Measurements from ENCODE around the gene FERD3L.
"Not testable (repeated sequence)": the region's sequence is repeated elsewhere in the genome, so short reads cannot be mapped to it uniquely, and the experiment has no call there.

Gene FERD3L, protein sequence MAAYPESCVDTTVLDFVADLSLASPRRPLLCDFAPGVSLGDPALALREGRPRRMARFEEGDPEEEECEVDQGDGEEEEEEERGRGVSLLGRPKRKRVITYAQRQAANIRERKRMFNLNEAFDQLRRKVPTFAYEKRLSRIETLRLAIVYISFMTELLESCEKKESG

DNA sequence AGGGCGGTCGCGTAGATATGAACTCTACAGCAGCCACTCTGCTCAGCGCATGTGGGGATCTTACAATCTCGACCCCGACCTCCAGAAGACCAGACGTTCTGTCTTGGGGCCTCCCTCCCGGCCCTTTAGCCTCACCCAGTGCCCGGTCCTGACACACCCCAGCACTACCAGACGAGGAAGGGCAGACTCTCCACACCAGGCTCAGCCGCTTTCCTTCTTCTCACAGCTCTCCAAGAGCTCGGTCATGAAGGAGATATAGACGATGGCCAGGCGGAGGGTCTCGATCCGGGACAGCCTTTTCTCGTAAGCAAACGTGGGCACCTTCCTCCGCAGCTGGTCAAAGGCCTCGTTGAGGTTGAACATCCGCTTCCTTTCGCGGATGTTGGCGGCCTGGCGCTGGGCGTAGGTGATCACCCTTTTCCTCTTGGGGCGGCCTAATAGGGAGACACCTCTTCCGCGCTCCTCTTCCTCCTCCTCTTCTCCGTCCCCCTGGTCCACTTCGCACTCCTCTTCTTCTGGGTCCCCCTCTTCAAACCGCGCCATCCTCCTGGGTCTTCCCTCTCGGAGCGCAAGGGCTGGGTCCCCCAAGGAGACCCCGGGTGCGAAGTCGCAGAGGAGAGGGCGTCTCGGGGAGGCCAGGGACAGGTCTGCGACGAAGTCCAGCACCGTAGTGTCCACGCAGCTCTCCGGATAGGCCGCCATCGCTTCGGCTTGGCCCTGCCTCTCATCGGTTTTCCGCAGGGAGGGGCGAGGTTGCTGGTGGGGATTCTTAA lies at the start of gene FERD3L:
Gene FERD3L (minus strand): TSS at position 761 of the 773 bp plus-strand sequence. CDS start 59 bp downstream, at position 702.
- DNase-seq (ENCODE audit: low spot score): no peak

DNA sequence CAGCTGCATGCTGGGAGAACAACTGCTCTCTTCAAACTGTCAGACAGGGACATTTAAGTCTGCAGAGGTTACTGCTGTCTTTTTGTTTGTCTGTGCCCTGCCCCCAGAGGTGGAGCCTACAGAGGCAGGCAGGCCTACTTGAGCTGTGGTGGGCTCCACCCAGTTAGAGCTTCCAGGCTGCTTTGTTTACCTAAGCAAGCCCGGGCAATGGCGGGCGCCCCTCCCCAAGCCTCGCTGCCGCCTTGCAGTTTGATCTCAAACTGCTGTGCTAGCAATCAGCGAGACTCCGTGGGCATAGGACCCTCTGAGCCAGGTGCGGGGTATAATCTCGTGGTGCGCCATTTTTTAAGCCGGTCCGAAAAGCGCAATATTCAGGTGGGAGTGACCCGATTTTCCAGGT lies 49.2 kb upstream of the FERD3L start:
- DNase-seq (ENCODE audit: low spot score): not testable (repeated sequence)

DNA sequence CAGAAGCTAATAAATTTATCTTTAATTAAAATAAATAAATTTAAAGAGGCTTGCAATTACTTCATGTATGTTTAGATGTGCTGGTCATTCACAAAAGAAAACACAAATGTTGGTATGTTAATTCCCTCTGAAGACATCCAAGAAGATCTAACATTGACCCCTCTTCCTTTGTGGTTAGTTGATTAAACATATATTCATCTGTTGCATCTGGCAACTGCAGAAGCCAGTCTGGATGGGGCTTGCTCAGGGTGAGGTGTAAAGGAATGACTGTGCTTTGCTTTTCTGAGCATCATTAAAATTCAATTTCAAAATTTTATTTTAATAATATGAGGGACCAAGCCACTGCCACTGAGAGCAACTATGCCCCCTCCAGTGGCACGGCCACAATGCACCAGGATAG lies 36.4 kb upstream of the FERD3L start:
- DNase-seq (ENCODE audit: low spot score): no peak

DNA sequence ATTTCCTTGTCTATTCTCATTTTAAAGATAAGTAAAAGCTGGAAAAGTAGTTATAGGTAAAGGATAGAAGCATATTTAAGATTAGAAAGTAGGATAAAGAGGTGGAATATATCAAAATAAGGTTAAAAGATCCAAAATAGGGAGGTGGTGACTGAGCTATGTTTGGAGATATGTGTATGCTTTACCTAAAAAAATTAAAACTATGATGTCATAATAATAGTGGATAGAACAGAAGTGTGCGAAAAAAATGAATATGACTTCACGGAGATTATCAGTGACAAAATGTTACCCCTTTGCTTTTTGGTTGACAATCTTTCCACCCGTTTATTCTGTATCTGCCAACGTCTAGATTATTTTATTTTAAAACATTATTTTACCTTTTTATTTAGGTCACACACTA lies 33.4 kb upstream of the FERD3L start:
- no peak for DNase-seq (ENCODE audit: low spot score)

DNA sequence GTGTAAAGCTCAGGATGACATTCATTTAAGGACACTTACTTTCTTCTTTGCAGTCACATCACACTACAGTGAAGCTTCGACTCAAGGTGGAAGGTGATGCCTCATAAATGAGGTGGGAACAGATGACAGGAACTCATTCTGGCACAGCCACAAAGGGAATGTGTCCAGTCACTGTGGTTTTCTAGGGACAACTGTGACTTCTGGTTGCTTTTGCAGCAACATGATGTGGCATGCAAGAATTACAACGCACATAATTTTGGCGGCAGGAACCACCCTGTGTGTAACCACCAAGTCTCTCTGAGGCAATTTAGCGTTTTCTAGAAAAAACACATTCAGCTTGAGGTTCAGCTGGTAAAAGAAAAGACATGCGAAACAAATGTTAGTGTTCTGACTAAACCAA lies 32.0 kb upstream of the FERD3L start:
- DNase-seq (ENCODE audit: low spot score): no peak

DNA sequence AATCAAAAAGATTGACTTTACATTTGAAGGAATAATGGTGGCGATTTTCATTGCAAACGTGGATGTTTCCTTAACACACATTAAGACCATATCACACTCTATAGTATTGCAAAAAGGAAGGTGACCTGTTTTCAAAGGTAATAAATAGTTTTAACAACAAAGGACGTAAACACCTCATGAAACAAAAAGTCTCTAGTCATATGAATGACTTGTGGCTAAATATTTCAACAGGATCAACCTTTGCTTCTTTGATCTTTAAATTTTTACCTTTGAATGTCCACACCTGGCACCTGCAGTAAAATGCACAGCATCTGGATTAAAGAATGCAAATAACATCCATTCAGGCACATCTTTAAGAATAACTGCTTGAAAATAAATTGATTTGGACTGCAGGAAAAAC lies 30.0 kb upstream of the FERD3L start:
- no peak for DNase-seq (ENCODE audit: low spot score)

DNA sequence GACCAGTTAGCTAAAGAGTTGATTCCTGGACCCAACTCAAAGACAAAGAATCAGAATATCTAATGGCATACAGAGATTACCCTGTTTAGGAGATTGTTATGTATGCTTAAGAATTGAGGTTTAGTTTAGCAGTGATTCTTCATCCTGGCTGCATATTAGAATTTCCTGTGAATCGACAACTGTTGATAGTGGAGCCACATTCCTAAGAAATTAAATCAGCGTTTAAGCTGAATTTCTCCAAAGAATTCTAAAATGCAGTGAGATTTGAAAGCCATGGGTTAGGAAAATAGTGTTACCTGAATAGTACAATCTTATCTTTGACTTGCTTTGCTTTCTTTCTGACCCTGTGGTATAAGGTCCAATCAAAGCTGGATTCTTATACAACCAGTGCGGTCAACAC lies 16.4 kb upstream of the FERD3L start:
- no peak for DNase-seq (ENCODE audit: low spot score)

DNA sequence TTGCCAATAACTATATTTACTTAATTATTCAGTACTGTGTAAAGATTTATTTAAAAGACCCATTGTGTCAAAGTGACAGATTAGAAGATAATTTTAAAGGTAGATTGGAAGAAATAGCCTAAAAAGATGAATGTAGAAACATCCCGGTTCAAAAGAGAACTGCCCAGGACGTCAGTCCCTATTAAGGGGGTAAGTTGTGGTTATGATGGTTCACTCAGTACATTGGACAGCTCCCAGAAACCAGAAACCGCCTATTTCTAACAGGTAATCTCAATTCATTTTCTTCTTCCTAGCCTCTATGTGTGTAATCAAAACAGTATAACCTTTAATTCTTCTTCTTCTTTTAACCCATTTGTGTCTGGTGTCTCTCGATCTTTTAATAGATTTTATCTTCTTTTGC lies 1.5 kb upstream of the FERD3L start:
- peak; percentile 33 for DNase-seq (ENCODE audit: low spot score)

DNA sequence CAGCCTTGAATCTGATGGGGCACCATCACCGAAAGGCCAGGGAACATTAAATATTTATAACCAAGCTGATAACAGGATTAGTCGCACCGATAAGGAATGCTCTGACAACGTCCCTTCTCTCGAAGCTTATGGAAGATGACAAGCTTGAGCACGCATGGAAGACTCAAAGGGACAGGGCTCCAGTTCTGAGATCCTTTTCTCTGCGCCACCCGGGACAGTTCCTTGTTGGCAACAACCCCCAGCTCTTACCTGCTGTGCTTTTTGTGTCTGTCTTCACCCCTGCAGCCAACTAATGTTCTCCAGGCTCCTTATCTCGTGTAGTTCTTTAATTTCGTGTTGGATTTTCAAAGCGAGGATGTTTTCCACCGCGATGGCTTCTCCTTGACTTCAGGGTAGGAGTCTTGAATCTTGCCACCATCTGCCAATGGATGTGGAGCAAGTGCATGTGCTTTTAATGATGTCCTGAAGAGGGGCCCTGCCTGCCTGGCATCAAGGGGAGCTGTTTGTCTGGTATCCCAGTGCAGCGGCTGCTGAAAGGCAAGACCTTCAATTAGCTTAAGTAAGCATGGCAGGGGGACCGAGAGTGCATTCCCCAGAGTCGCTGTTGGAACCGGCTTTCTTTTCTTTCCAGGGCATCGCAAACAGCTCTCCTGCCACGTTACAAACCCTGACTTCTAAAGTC lies 354 bp upstream of the FERD3L start:
- no peak for DNase-seq (ENCODE audit: low spot score)

DNA sequence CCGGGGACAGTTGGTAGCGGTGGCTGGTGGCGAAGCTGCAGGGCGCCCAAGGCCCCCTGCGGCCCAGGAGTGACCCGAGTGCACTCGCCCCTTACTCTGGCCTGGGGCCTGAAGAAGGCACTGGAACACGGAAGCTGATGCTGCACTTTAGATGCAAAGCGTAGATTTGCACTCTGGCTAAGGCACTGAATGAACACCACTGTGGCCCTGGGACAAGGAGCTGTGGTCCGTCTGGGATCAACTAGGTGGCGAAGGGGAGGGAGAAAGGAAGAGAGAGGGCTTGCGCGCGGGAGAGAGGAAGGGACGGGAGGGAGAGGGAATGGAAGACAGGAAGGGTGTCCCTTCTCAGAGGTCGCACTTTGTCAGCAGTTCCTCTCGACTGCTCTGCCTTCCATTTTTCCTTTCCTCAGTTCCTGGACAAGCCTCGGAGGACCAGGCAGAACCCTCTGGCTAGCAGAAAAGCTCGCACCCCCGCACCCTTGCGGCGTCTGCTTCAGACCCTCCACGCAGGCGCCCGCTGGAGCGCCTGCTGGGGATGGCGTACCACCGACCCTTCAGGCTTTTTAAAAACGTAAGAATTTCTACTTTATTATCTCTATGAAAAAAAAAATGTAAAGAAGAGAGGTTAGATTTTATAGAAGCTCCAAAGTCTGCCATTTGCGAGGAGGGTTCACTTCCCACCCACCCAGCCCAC lies 1.2 kb downstream of the FERD3L start:
- no peak for DNase-seq (ENCODE audit: low spot score)

DNA sequence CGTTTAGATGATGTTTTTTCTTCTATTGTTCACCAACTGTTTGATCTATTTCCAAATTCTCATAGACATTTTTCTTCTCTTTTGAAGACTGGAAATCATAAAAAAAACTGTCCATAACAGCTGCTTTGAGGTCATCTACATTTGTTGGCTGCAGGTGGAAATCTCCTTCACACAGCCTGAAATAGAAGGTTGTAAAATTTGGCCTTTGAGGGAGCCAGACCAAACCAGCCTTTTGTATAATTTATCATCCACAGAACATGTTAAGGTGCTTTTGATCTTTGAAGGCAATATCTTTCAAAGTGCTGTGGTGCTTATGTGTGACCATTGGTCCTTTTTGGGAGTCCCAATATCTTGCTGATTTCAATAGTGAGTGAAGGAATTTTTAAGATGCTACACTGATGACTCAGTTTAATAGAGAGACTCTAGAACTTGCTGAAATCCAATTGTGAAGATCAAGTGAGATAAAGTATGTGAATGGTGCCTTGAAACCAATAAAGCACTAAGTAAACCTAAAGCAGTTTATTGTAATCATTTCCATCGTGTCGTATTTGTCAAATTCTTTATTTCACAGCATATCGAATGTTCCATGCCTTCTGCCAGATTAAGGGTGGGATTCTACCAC lies 5.4 kb downstream of the FERD3L start:
- no peak for DNase-seq (ENCODE audit: low spot score)

DNA sequence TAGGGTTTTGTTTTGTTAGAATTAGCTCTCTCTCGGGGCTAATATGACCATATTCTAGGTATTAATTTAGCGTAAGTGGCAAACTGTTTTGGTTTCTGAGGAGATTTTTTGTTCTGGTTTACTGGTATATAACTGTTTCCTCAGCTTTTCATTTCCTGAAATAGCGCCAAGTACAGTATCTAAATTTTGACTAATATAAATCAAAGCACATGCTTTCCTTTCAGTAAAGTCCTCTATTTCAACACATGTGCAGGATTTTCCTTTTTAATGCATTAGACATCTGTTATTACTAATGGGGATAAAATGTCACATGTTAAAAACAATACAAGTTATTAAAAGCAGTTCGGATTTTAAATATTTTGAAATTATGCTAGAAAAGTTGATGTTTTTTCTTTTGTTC lies 11.3 kb downstream of the FERD3L start:
- no peak for DNase-seq (ENCODE audit: low spot score)

DNA sequence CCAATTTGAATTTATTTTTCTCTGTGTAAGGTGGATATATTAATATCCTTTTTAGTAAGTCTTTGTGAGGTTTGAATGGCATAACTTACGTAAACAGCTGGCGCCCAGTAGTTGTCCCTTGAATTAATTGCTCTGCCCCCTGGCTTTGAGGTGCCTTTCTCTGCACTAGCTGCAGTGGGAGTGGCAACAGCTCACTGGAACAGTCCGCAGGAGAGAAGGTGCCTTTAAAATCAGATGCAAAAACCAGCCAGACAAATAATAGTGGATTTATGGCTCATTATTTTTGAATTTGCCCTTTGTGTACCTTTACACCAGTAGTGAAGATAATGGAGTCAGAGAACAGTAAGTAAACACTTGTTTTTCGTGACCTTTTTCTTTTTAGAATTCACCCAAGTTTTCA lies 11.8 kb downstream of the FERD3L start:
- no peak for DNase-seq (ENCODE audit: low spot score)

DNA sequence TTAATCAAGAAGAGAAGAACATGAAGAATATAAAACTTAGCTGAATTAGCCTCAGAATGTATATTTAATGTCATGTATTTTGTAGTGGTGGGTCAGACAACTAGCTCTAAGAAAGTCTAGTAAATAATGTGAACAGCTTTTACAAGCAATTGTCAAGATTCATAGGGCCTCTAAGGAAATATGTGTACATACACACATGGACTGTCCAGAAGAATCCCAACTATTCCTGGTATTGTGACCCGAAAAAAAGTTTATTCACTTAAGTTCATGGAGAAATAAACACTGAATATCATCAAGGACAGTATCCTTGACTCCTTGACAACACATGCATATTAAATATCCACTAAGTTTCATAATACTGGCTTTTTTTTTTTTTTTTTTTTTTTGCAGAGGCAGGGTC lies 16.4 kb downstream of the FERD3L start:
- no peak for DNase-seq (ENCODE audit: low spot score)

DNA sequence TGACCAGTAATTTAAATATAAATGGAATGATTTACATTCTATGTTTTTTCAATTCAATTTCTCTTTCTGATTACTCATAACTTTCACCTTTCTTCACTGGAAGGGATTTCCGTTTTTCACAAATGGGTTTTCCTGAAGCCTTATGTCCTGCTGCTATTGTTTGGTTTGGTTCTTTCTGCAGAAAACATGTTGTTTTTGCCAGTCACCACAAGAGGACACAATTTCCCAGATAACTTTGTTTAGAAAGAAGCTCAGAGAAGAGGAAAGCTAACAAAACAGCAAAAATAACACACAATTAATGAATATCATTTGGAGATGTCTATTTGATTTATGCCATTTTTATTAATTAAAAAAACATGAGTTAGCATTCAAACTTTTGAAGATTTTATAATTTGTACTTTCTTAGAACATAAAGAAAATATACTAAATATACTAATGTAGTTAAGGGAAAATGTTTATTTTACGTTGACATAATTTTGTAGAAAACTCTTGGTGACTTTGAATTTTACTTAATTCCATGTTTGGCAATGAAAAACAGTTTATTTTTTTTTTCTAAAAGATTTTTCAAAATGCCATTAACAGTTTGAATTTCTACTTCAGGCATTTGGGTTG lies 23.1 kb downstream of the FERD3L start:
- peak; percentile 62 for DNase-seq (ENCODE audit: low spot score)

DNA sequence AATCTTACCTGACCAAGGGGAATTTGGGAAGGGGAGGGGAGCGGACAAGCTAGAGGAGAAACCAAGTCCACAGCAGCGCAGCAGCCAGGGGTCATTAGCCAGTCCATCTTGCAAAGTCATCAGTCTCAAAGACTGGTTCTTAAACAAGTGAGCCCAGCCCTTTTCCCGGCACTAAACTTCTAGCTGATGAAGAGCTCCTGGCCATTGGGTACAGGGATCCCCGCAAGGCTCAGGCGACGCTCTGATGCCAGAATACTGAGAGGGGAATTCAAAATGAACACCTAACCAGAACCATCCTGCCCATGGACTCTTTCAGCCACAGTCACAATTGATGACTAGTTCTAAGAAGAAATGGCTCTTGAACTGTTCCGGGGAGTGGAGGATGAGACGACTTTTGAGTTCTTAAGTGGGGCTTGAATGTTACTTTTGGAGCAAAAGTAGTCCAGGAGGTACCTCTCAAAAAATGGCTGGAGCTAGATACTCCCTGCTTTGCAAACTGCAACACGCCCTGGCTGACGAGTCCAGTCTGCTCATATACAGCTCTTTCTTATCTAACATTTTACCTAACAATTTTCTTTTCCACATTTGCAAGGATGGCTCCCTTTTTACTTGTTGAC lies 25.2 kb downstream of the FERD3L start:
- DNase-seq (ENCODE audit: low spot score): no peak

DNA sequence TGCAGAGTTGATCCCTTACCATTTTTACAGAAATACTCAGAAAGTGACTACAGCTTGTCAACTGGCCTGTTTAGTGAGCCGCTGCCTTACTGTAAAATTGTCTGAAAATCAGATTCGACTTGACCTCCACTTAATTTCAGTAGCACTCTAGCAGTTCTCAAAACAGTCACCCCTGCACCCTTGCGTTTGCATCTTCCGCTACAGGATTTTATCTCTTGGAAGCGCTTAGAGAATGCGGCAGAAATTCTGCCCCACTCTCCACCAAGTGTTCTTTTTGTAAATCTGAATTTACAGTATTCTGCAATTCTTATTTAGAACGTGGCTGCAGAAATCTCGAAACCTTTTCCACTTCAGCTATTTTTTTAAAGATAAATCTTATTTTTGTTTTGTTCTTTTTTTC lies 25.8 kb downstream of the FERD3L start:
- no peak for DNase-seq (ENCODE audit: low spot score)

DNA sequence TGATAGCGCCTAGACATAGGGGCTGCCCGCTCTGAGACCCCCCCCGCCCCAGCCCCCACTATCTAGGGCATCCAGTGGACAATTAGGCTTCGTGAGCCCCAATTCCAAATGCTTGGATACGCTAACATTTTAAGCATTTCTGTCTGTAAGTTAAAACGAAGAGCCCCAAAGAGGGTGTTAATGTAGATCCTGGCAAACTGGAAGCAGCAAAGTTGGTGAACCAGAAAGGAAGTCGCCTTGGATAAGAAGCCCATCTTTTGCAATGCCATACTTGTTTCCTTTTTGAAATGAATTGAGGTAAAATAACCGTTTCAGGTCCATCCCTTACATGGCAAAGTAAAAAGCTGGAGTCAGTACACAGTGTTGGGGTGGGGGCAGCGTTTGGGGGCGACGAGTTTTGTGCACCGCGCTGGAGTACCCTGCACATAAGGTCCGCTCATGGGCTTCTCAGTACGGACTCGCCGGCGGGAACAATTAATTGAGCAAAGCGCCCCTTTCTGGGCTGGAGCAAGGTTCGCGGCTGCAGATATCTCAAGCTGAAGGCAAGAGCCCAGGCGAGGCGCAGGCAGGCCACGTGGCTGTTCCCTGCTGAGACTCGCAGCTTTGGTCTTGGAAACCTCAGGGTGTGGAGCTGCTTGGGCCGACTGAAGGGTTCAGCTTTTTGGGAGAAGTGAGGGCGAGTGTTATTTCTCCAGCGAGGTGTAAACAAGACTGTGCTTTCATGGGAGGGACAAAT lies 26.4 kb downstream of the FERD3L start:
- DNase-seq (ENCODE audit: low spot score): no peak

DNA sequence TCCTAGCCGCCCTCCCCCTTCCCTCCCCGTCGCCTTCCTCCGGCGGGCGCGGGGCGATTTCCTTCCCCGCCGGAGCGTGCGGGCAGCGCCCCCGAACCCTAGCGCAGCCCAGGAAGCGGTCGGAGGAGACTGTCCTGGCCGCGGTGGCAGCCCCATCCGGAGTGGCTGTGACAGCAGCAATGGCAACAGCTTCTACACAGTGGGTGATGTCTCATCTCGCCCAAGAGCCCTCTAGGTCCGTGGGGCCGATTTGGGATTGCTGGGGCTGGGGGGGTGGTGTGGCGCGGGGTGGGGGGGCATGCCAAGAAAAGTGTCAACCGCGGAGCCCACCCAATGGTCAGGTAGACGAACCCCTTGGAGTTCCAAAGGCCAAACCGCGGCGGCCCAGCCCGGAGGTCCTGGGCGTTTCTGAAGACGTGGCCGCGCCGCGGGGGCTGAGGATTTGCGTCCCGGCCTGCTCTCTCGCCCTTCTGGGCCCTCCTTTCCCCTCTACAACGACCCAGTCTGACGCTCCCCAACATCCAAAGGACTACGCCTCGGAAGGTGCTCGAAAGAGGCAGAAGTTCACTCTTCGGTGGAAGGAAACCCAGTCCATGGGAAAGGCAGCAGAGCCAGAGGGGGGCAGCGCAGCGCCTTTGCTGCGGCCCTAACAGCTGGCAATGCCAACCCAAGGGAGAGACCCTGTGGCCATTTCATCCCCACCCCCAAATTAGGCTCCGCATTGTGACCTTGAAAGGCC lies 27.2 kb downstream of the FERD3L start:
- no peak for DNase-seq (ENCODE audit: low spot score)

All from NAMALWA (cell line).